Activated gamma-delta T cell treated with Interleukin-2 at 50 U/mL for 16 hours (primary cell): Measurements from ENCODE around the gene SDC3.

ENCODE experiments used
- DNase-seq: peaks from one replicate; pipeline ENCODE4 v3.0.0-alpha.2; 2020

The SDC3 gene

GRCh38 chr1:30928171-30928570 lies 19.6 kb upstream of the SDC3 start:
- no peak for DNase-seq

GRCh38 chr1:30927448-30927847 lies 18.9 kb upstream of the SDC3 start:
- no peak for DNase-seq

DNA sequence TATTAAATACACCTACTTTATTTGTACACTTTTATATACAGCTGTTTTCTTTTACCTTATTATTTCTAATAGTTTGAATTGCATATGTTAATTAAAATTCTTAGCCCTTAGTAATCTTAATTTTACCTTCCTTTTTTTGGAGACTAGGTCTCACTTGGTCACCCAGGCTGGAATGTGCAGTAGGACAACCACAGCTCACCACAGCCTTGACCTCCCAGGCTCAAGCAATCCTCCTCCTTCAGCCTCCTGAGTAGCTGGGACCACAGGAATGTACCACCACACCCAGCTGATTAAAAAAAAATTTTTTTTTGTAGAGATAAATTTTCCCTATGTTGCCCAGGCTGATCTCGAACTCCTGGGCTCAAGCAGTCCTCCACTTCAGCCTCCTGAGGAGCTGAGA lies 15.0 kb upstream of the SDC3 start:
- no peak for DNase-seq

DNA sequence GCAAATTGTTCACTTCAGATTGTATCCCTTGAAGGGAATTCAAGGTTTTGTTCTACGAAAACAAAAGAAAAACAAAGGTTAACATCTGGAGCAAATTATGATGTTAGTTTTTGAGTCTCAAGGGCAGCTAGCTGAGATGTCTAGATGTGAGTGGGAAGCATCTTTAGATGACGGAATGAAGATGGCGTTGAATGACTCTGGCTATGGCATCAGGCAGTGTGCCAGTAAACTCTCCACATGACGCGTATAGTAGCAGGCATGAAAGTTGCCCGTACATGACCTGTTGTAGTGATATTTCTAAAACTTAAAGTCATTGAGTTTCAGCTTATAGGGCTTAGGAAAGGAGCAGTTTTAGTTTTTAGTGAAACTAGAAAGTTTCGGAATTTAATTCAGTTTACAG lies 12.3 kb upstream of the SDC3 start:
- DNase-seq = no peak

- DNase-seq = no peak
These were observed 10.7 kb upstream of the SDC3 start for GRCh38 chr1:30919025-30919881.

DNA sequence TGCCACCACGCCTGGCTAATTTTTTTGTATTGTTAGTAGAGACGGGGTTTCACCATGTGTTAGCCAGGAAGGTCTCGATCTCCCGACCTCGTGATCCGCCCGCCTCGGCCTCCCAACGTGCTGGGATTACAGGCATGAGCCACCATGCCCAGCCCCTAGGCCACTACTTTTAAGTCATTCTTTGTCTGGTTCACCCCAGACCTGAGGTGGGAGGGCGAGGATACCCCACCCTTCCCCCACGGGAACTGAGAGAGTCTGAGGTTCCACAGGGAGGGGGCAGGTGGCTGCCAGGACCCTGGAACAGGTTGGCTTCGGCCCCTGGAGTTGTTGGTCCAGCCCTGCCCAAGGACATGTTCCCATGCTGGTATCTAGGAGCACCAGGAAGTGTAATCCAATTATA lies 7.7 kb upstream of the SDC3 start:
- no peak for DNase-seq

DNA sequence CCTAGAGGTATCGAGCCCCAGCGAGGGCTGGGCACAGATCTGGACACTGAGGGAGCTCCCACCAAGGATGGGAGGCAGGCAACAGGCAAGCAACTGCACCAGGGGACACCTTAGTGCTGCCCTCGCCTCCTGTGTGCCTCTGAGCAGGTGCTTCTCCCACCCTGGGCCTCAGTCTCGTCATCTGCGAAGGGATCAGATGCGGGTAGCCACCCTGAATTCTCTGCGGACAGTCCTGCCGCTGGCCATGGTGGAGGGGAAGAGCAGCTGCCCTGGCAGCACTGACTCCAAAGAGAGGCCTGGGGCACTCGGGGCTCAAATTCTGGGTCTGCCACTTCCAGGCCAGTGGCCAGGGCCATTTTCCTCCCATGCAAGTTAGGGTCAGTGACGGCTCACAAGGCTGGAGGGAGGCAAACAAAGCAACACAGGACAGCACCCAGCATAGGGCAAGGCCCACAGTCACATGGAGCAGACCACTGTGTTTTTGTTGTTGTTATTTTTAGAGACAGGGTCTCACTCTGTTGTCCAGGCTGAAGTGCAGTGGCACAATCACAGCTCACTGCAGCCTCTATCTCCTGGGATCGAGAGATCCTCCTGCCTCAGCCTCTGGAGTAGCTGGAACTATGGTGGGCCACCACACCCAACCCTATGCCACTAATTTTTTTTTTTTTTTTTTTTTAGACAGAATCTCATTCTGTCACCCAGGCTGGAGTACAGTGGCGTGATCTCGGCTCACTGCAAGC lies 7.1 kb upstream of the SDC3 start:
- DNase-seq = no peak

GRCh38 chr1:30914931-30915330 lies 6.4 kb upstream of the SDC3 start:
- no peak for DNase-seq

- DNase-seq = no peak
These were observed 6.0 kb upstream of the SDC3 start for GRCh38 chr1:30914587-30914922.

- DNase-seq = no peak
These were observed 4.5 kb upstream of the SDC3 start for GRCh38 chr1:30912913-30913652.

DNA sequence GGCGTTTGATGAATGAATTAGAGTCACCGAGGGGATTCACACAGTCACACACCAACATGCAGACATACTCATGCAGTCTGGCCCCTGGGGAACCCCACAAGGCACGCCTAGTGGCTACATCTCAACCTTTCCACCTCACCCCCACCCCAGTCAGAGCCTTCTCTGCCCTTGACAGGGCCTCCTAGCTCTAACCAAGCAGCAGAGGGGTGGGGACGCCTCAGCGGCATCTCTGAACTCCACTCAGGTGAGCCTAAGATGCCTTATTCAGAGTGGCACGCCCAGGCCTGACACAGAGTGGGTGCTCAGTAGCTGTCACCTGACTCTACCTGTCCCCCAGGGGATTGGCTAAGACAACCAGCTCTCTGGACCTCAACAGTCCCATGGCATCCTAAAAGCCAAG lies 3.7 kb upstream of the SDC3 start:
- no peak for DNase-seq

- peak; percentile 30 for DNase-seq
These were observed 2.7 kb upstream of the SDC3 start for GRCh38 chr1:30911059-30911954.

DNA sequence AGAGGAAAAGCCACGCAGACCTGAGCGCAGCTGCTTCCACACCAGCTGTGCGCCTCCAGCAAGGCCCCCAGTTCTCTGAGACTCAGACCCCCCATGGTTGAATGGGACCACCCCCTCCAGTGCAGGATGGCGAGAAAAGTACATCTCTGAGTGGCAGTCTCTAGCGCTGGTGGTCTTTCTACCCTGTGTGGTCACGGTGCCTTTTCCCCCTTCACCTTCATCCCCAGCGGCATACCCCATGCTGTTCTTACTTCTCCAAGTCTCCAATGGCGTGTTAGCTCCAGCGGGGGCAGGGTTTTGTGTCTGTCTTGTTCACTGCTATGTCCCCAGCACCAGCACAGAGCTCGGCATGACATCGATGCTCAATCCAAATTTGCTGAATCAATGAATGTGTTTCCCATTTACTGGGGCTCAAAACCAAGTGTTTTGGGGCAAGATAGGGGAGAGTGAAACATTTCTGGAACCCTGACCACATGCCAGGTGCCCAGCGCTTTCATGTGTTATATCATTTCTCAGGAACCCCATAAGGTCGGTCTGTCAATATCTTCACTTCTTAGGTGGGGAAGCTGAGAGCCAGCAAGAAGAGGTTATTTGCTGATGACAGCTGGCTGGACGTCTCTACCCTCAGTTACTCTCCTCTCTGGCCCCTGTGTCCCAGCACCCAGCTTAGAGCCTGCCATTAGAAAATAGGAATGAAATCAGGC lies 959 bp upstream of the SDC3 start:
- DNase-seq = no peak

GRCh38 chr1:30908316-30908695 lies 252 bp downstream of the SDC3 start:
- no peak for DNase-seq

DNA sequence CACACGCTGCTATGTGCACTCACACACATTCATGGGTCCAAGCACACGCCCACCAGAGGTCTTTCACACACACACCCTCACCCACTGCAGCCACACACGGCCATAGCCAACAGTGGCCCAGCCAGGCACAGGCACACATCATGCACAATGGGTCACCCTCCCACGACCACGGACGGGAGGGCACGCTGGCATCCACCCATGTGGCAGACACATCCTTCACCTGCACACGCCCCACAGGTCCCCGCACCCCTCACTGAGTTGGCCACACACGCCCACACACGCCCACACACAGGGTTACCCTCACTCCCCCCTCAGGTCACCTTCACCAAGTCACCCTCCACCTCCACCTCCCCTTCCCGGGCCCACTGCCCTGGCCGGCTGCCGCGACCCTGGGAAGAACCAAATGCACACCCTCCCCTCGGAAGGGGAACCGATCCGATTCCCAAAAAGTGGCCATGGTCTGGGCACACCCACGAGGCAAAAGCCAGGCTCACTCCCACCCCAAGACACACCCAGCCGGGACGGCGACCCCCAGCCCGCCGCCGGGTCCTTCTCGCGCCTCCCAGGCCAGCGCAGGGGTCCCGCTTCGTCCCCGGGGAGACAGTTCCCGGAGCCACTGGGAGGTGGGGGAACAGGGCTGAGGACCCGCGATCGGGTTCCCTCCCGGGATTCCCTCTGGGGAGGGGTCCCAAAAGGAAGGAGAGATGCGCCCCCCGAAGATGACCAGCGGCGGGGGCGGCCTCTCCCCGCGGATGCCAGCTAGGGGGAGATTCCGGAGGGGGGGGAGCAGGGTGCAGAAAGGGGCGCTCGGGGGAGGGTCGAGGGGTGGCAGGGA lies 860 bp downstream of the SDC3 start:
- DNase-seq = no peak

DNA sequence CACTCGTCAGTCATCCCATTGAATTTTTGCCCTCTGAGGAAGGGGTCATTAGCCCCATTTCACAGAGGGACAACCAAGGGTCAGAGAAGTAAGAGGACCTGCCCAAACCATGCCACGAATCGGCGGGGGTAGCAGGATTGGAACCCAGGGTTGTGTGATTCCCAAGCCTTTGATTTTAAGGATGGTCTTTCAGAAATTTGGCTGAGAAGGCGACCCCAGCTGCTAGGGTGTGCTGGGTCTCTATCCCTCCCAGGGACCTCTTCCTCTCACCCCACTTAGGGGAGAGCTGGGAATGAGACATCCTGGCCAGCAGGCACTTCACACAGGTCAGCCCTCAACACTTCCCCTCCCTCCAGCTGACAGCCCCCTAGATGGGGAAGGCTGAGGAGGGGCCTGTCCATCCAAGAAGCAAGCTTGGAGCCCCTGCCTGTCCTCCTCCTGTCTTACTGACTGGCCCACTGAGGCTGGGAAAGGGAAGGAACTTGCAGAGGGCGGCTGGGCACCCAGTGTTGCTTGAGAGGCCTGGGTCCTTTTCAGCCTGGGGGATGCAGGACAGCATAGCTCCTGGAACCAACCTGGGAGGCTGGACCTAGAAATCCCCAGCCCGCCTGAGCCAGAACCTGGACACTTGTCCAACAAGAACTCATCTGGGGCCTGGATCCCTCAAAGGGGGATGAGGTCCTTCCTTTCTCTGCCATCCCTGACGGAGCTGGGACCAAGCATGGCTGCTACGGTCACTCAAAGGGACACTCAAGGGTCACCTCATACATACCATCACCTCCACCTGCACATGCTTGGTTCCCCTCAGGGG lies 1.7 kb downstream of the SDC3 start:
- no peak for DNase-seq

DNA sequence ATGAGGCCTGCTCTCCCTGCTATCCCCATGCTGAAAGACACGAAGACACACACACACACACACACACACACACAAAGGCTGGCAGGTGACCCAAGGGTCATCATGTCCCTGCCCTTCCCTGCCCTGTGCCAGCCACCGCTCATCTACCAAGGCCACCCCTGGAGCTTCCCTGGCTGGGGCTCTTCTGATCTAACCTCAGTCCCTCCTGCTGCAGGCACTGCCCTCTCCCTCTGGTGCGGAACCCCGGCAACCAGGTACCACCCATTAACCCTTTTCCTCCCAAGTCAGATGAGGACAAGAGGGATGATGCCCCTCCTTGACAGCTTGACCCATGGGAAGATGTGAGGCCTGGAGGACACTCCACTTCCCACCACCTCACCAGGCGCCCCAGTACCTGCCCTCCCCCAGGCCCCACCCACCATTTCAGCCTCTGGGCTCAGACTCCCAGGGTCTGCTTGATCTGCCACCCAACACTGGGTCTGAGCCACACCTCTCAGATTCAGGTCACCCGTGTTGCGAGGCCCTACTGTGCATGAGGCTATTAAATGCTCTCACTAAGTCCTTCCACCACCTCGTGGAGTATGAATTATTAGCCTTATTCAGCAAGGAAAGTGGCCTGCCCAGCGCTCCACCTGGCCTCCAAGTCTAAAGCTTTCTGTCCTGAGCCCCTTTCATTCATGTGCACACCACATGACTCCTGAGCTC lies 2.5 kb downstream of the SDC3 start:
- no peak for DNase-seq

GRCh38 chr1:30905403-30905802 lies 3.2 kb downstream of the SDC3 start:
- DNase-seq = no peak

GRCh38 chr1:30904962-30905335 lies 3.6 kb downstream of the SDC3 start:
- DNase-seq = no peak
